Lower lobe of right lung (tissue), 2 donors: ENCODE results near the gene MACROD1. TPM values are rescaled to one million over a fixed set of nuclear protein-coding genes. Genes with fewer than 3 reads are reported as not detected.

Experiments used
- ATAC-seq, 2 donors: fragments of 200-7000 bp; cut with Tn5 transposase; one replicate each; pipeline ENCODE4 v1.9.1; 2020 to 2022; ENCODE audit warnings: mild to moderate bottlenecking in 2 of 2, moderate library complexity in 2 of 2
- DNase-seq: peaks from one replicate; pipeline ENCODE4 v3.0.0-alpha.2; 2020
- H3K27ac ChIP-seq: fragments of 200-600 bp; one replicate; pipeline ENCODE4 v1.8.0; 2022
- H3K27me3 ChIP-seq: fragments of 200-600 bp; one replicate; pipeline ENCODE4 v1.8.0; 2022; ENCODE audit warnings: low read depth
- H3K36me3 ChIP-seq: fragments of 200-600 bp; one replicate; pipeline ENCODE4 v1.8.0; 2022; ENCODE audit warnings: mild to moderate bottlenecking
- H3K4me1 ChIP-seq: fragments of 200-600 bp; one replicate; pipeline ENCODE4 v1.8.0; 2022
- H3K4me3 ChIP-seq: fragments of 200-600 bp; one replicate; pipeline ENCODE4 v1.8.0; 2022; ENCODE audit warnings: mild to moderate bottlenecking
- H3K9me3 ChIP-seq: fragments of 200-600 bp; one replicate; pipeline ENCODE4 v1.8.0; 2022
- intact Hi-C: fragments of 100-400 bp; cut with DNase I; formaldehyde crosslinking; loops from one replicate; pipeline ENCODE4 v1.11.0; 2022
- total RNA-seq: library from RNA; stranded (reverse); fragmentation: NEBNext Ultra II Directional; extraction: Animal tissue kit (Norgen Biotek cat#: 25700); gene quantifications from one replicate; pipeline ENCODE4 v1.2.1, GENCODE V29; 2021
- TF ChIP-seq, protein P1 (sequence below): fragments of 200-600 bp; IDR thresholded peaks from one replicate; pipeline ENCODE4 v1.8.0; 2022; ENCODE audit warnings: antibody characterized with exemption, mild to moderate bottlenecking
- donor health status: DM: no; HTN: yes; CAD: no; lungs with severe emphysema.

MACROD1 gene
- total RNA-seq, 1 donor from 2014 or later = 15.0 TPM

DNA sequence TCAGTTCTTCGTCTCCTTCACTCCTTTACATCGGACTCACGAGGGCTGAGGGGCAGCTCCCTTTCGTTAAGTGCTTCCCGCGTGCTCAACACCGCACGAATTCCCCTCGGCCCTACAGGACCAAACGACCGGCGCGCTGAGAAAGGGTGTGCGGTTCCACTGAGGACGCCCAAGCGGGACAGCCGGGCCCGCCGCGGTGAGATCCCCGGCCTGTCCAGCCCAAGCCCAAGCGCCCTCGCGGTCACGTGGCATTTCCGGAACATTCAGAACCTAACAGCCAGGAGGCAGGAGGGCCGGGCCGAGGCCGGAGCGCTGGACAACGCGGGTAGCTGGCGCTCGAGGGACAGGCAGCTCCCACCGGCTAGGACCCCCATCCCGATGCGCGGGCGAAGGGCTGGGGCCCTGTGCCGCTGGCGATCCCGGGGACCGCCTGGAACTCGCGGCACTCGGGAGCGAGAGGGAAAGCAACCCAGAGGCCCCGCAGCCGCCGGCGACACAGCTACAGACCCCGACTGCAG lies 19.3 kb upstream of the MACROD1 start:
- DNase-seq (peak; percentile 93), ATAC-seq (peak; percentile 73 to 76)
- Histone ChIP-seq H3K36me3 (no peaks in the 10 kb centered on the region), H3K4me1 (peaks cover 51% of the 10 kb centered on the region), H3K27ac (peak overlapping the region; percentile 92), H3K9me3 (no peaks in the 10 kb centered on the region), H3K27me3 (no peaks in the 10 kb centered on the region), H3K4me3 (no peak overlapping the region)
- TF ChIP-seq, protein P1, sequence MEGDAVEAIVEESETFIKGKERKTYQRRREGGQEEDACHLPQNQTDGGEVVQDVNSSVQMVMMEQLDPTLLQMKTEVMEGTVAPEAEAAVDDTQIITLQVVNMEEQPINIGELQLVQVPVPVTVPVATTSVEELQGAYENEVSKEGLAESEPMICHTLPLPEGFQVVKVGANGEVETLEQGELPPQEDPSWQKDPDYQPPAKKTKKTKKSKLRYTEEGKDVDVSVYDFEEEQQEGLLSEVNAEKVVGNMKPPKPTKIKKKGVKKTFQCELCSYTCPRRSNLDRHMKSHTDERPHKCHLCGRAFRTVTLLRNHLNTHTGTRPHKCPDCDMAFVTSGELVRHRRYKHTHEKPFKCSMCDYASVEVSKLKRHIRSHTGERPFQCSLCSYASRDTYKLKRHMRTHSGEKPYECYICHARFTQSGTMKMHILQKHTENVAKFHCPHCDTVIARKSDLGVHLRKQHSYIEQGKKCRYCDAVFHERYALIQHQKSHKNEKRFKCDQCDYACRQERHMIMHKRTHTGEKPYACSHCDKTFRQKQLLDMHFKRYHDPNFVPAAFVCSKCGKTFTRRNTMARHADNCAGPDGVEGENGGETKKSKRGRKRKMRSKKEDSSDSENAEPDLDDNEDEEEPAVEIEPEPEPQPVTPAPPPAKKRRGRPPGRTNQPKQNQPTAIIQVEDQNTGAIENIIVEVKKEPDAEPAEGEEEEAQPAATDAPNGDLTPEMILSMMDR = peak; percentile 47
- intact Hi-C loops = no loop called here

DNA sequence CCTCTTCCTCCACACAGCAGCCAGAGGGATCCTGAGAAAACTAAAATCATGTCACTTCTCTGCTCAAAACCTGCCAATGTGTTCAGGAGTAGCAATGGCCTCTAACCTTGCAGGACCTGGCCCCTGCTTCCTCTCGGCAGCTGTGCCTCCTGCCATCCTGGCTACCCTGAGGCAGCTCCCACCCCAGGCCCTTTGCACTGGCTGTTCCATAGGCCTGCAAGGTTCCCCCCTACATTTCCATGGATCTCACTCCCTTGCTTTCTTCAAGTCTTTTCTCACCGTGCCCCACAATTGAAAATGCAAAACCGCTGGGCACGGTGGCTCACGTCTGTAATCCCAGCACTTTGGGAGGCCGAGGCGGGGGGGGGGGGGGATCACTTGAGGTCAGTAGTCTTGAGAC lies 18.0 kb upstream of the MACROD1 start:
- Histone ChIP-seq H3K27ac (peak overlapping the region; percentile 53), H3K4me3 (no peak overlapping the region), H3K36me3 (no peaks in the 10 kb centered on the region), H3K4me1 (peaks cover 40% of the 10 kb centered on the region), H3K27me3 (no peaks in the 10 kb centered on the region), H3K9me3 (no peaks in the 10 kb centered on the region)
- TF ChIP-seq, protein P1 = no peak
- ATAC-seq = no peak
- intact Hi-C loops = no loop called here
- DNase-seq = no peak

DNA sequence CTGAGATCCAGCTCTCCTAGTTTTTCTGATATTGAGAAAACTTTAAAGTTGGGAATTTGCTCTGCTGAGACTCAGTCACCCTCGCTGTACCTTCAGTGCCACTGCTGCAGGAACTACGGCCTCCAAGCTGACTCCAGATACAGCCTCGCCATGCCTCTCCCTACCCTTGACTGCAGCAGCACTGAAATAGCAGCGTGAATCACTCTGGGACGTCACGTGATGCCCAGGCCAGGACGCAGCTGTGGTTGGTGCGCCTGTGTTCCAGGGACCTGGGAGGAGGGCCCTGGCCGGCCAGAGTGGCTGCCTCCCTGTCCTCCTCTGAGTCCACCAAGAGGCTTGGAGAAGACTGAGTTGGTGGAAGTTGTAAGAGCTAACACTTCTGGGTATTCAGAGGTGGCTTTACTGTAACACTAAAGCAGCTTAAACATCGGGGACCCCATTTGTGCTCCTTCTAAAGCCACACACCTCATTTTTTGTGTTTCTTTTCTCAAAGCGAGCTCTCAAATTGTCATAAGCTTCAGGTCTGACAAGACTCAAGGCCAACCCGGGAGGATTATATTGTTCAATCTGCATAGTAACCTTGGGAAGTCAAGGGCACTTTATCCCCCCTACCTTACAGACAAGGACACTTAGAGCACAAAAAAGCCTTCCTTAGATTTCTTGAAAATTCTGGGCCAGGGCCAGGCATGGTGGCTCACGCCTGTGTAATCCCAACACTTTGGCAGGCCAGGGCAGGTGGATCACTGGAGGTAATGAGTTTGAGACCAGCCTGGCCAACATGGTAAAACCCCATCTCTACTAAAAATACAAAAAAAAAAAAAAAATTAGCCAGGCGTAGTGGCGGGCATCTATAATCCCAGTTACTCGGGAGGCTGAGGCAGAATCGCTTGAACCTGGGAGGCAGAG lies 15.8 kb upstream of the MACROD1 start:
- no peaks in the 10 kb centered on the region for H3K27me3 ChIP-seq
- DNase-seq = peak; percentile 92
- H3K4me1 ChIP-seq = peaks cover 38% of the 10 kb centered on the region
- H3K36me3 ChIP-seq = no peaks in the 10 kb centered on the region
- H3K9me3 ChIP-seq = no peaks in the 10 kb centered on the region
- intact Hi-C loops = no loop called here
- H3K4me3 ChIP-seq = peak overlapping the region; percentile 12
- ATAC-seq = peak; percentile 61 to 63
- TF ChIP-seq, protein P1 = no peak
- H3K27ac ChIP-seq = peak overlapping the region; percentile 74

DNA sequence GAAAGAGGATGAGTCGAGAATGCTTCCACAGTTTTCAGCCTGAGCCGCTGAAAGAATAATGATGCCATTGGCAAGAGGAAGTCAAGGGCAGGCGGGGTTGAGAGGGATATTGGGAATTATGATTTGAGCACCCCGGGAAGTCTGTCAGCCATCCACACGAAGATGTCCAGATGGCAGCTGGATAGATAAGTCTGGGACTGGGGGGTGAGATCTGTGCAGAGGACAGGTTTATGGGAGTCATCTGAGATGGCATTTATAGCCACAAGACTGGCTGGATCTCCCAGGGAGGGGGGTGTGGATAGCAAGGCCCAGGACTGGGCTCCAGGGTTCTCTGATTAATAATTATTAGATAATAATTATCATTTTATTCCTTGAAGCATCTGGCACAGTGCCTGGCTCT lies 15.0 kb upstream of the MACROD1 start:
- no peaks in the 10 kb centered on the region for H3K27me3 ChIP-seq
- H3K4me1 ChIP-seq = peaks cover 38% of the 10 kb centered on the region
- DNase-seq (no peak), ATAC-seq (no peak)
- TF ChIP-seq, protein P1 = no peak
- H3K9me3 ChIP-seq = no peaks in the 10 kb centered on the region
- no peak overlapping the region for H3K4me3 ChIP-seq
- intact Hi-C loops = no loop called here
- H3K36me3 ChIP-seq = no peaks in the 10 kb centered on the region
- H3K27ac ChIP-seq = peak overlapping the region; percentile 74

DNA sequence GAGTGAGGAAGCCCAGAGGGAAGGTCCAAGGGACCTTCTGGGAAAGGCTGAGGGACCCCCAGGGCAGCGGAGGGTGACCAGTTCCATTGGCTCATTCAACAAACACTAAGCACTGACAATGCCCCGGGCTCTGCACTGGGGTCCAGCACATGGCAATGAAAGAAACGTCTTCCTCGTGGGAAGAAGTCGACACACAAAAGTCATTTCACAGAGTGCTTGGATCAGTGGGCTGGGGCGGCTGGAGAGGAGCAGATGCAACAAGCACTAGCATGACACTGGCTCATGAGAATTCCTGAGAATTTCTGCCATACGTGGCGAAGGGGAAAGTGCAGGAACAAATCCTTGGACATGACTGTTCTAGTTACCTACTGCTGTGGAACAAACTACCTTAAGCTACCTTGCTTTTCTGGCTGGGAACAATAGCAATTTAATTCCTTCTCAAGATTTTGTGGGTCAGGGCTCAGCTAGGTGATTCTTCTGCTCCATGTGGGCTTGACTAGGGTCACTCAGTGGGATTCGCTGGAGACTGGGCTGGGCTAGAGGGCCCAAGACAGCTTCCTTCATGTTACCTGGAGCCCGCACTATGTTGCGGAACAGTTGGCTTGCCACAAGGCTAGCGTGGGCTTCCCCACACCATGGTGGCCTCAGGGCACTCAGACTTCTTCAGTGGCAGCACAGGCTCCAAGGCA lies 13.2 kb upstream of the MACROD1 start:
- no peak overlapping the region for H3K27ac ChIP-seq
- H3K36me3 ChIP-seq = no peaks in the 10 kb centered on the region
- TF ChIP-seq, protein P1 = no peak
- peaks cover 30% of the 10 kb centered on the region for H3K4me1 ChIP-seq
- no peak overlapping the region for H3K4me3 ChIP-seq
- no peaks in the 10 kb centered on the region for H3K27me3 ChIP-seq
- DNase-seq = no peak
- H3K9me3 ChIP-seq = no peaks in the 10 kb centered on the region
- ATAC-seq = no peak
- intact Hi-C loops = no loop called here
